ENCODE data around the gene GRM7.

GRM7 gene

GRCh38 chr3:7651274-7651673 is 790.4 kb downstream of the GRM7 start:
- DNase-seq (ENCODE audit: low read depth) = no peak
- no peak overlapping the region for H3K4me3 ChIP-seq (ENCODE audit: low read length)
- TF ChIP-seq CTCF (conservative IDR thresholded peaks at IDR 0.05; ENCODE audit: low read length) = no peak

DNA sequence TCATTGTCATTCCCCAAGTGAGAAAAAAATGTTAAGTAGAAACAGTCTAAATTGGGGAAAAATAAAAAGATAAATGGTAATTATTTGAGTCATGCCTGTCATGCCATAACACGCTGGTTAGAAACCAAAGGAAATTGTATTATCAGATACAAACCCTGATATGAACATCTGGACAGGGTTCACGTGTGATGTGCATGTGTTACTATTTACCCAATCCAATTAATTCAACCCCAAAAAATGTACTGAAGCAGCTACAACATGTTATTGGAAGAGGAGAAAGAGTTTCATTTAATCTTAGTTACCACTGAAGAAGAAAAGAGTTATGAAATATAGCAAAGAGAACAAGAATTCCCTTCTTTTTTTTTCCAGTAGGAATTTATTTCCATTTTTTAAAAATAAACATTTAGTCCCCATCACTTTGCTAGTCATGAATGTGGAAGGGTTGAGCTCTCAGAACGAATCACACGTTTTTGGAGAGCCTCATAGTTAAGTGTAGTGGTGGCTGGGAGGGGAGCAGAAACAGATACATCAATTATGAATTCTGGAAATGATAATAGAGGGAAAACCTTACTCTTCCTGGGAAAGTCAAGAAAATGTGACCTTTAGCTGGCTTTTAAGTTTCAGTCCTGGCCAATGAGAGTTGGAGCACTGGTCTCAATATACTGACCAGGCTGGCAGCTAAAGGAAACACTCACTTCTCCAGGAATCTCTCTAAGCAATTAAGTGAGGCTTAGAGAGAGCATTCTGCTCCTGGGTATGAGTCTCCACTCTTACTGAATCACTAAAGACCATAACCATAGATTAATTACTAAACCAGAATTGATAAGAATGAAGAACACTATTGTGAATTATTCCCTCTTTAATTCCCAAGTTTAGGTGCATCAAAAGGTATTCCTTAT is 796.5 kb downstream of the GRM7 start:
- no peak for TF ChIP-seq CTCF (conservative IDR thresholded peaks at IDR 0.05; ENCODE audit: low read length)
- no peak overlapping the region for H3K4me3 ChIP-seq (ENCODE audit: low read length)
- DNase-seq (ENCODE audit: low read depth) = no peak

- H3K4me3 ChIP-seq (ENCODE audit: low read length) = no peak overlapping the region
- no peak for TF ChIP-seq CTCF (conservative IDR thresholded peaks at IDR 0.05; ENCODE audit: low read length)
- DNase-seq (ENCODE audit: low read depth) = no peak
Observed at GRCh38 chr3:7658294-7658693, 797.4 kb downstream of the GRM7 start.

GRCh38 chr3:7659079-7659478 is 798.2 kb downstream of the GRM7 start:
- DNase-seq (ENCODE audit: low read depth) = no peak
- no peak for TF ChIP-seq CTCF (conservative IDR thresholded peaks at IDR 0.05; ENCODE audit: low read length)

GRCh38 chr3:7663771-7664170 is 802.9 kb downstream of the GRM7 start:
- H3K4me3 ChIP-seq (ENCODE audit: low read length) = no peak overlapping the region
- DNase-seq (ENCODE audit: low read depth) = no peak
- no peak for TF ChIP-seq CTCF (conservative IDR thresholded peaks at IDR 0.05; ENCODE audit: low read length)

More at GRCh38 chr3:7659079-7659478, 798.2 kb downstream of the GRM7 start:
- H3K4me3 ChIP-seq (ENCODE audit: low read length) = no peak overlapping the region

GRCh38 chr3:7667774-7668173 is 806.9 kb downstream of the GRM7 start:
- H3K4me3 ChIP-seq (ENCODE audit: low read length) = no peak overlapping the region
- no peak for DNase-seq (ENCODE audit: low read depth)
- no peak for TF ChIP-seq CTCF (conservative IDR thresholded peaks at IDR 0.05; ENCODE audit: low read length)

GRCh38 chr3:7669641-7670040 is 808.7 kb downstream of the GRM7 start:
- TF ChIP-seq CTCF (conservative IDR thresholded peaks at IDR 0.05; ENCODE audit: low read length) = no peak

More at GRCh38 chr3:7669641-7670040, 808.7 kb downstream of the GRM7 start:
- DNase-seq (ENCODE audit: low read depth) = no peak
- no peak overlapping the region for H3K4me3 ChIP-seq (ENCODE audit: low read length)
